GM10847 (cell line): Measurements from ENCODE around the gene COX17.

Experiments
- POLR2A ChIP-seq: IDR thresholded peaks from 2 replicates; pipeline ENCODE4 v1.6.1; 2011; ENCODE audit not compliant: insufficient read length; ENCODE audit errors: extremely low read depth

The COX17 gene

GRCh38 chr3:119676771-119677640 is at the start of gene COX17:
COX17 (minus strand) TSS chr3:119677406; CDS start chr3:119677310, 96 bp downstream.
- no peak for TF ChIP-seq POLR2A

GRCh38 chr3:119726909-119727308 is 49.7 kb upstream of the COX17 start:
- no peak for TF ChIP-seq POLR2A

- TF ChIP-seq POLR2A, result no peak
Measured at GRCh38 chr3:119723022-119723421, 45.8 kb upstream of the COX17 start.

GRCh38 chr3:119717520-119717919 is 40.3 kb upstream of the COX17 start:
- no peak for TF ChIP-seq POLR2A

- TF ChIP-seq POLR2A, result no peak
Measured at GRCh38 chr3:119716998-119717397, 39.8 kb upstream of the COX17 start.

GRCh38 chr3:119715105-119715504 is 37.9 kb upstream of the COX17 start:
- TF ChIP-seq POLR2A, result no peak

GRCh38 chr3:119703820-119704531 is 26.8 kb upstream of the COX17 start:
- no peak for TF ChIP-seq POLR2A

- no peak for TF ChIP-seq POLR2A
Measured at GRCh38 chr3:119702530-119703527, 25.6 kb upstream of the COX17 start, which contains the start of gene CFAP91. CFAP91 (plus strand) TSS chr3:119703022; CDS start chr3:119703099, 77 bp downstream.

- no peak for TF ChIP-seq POLR2A
Measured at GRCh38 chr3:119700920-119701734, 23.9 kb upstream of the COX17 start.

- TF ChIP-seq POLR2A, result no peak
Measured at GRCh38 chr3:119700269-119700919, 23.2 kb upstream of the COX17 start.

GRCh38 chr3:119697394-119697793 is 20.2 kb upstream of the COX17 start:
- TF ChIP-seq POLR2A, result no peak

- TF ChIP-seq POLR2A, result no peak
Measured at GRCh38 chr3:119695480-119695879, 18.3 kb upstream of the COX17 start.

GRCh38 chr3:119690043-119690656 is 12.9 kb upstream of the COX17 start:
- TF ChIP-seq POLR2A, result no peak
